Breast epithelium (tissue), 4 donors: ENCODE results near the gene RANBP17. TPM values are rescaled to one million over a fixed set of nuclear protein-coding genes. Genes with fewer than 3 reads are reported as not detected.

ENCODE experiments used
- DNase-seq, 2 donors: peaks; one replicate each; pipeline ENCODE4 v3.0.0-alpha.2; 2019; ENCODE audit warnings: low spot score in 2 of 2
- H3K27ac ChIP-seq, 2 donors: fragments of 200-600 bp; sonication (generic) in 1 of 2; one replicate each; pipeline ENCODE4 v1.5.1; 2016 to 2019; ENCODE audit warnings: mild to moderate bottlenecking in 1 of 2
- H3K27me3 ChIP-seq, 2 donors: fragments of 200-600 bp; sonication (generic) in 1 of 2; one replicate each; pipeline versions ENCODE4 v1.5.1 to v1.6.0; 2017 to 2019; ENCODE audit warnings: control low read depth in 1 of 2, mild to moderate bottlenecking in 1 of 2
- H3K36me3 ChIP-seq: fragments of 200-600 bp; one replicate; pipeline ENCODE4 v1.5.1; 2019
- H3K4me1 ChIP-seq, 2 donors: fragments of 200-600 bp; sonication (generic); one replicate each; pipeline ENCODE4 v1.5.1; 2016 to 2019; ENCODE audit warnings: control low read depth in 1 of 2
- H3K4me3 ChIP-seq, 3 donors: fragments of 200-600 bp; sonication (generic); 1 replicate in 2 of 3; 2 replicates in 1 of 3; pipeline ENCODE4 v1.5.1; 2016 to 2019; ENCODE audit warnings: mild to moderate bottlenecking in 3 of 3, moderate library complexity in 2 of 3
- H3K9me3 ChIP-seq, 2 donors: fragments of 200-600 bp; sonication (generic) in 1 of 2; one replicate each; pipeline ENCODE4 v1.5.1; 2016 to 2019; ENCODE audit warnings: control low read depth in 1 of 2
- CTCF ChIP-seq, 3 donors: fragments of 450-650 bp; IDR thresholded peaks; one replicate each; pipeline ENCODE4 v1.5.1; 2016 to 2017; ENCODE audit warnings: antibody characterized with exemption in 3 of 3, mild to moderate bottlenecking in 3 of 3, moderate library complexity in 3 of 3
- POLR2A ChIP-seq: fragments of 450-650 bp; IDR thresholded peaks from one replicate; pipeline ENCODE4 v1.6.1; 2016; ENCODE audit warnings: antibody characterized with exemption, mild to moderate bottlenecking, moderate library complexity
- POLR2AphosphoS5 ChIP-seq, 3 donors: sonication (generic); formaldehyde crosslinking; IDR thresholded peaks; one replicate each; pipeline ENCODE4 v1.6.1; 2017; ENCODE audit warnings: antibody characterized with exemption in 3 of 3
- intact Hi-C: fragments of 100-400 bp; cut with DNase I; formaldehyde crosslinking; loops from one replicate; pipeline ENCODE4 v1.15.1; 2023; ENCODE audit warnings: low total_unique reads
- total RNA-seq, 3 donors: library from RNA; depleted of rRNA; stranded (reverse); fragments of >200 nt; gene quantifications; one replicate each; pipeline ENCODE4 v1.1.0, GENCODE V29; 2016

RANBP17 gene
- total RNA-seq, 3 donors from 2014 or later, result 6.9 to 28.4 (median 13.4) TPM

- Histone ChIP-seq H3K36me3 (no peaks in the 10 kb centered on the region), H3K4me1 (no peaks in the 10 kb centered on the region), H3K27me3 (no peaks in the 10 kb centered on the region), H3K27ac (no peak overlapping the region), H3K9me3 (no peaks in the 10 kb centered on the region), H3K4me3 (no peak overlapping the region)
- TF ChIP-seq POLR2AphosphoS5 (IDR thresholded peaks at IDR 0.05), result no peak
- no peak for TF ChIP-seq CTCF (IDR thresholded peaks at IDR 0.05)
- no peak for TF ChIP-seq POLR2A
- intact Hi-C loops, result no loop called here
- DNase-seq, result no peak
Observed at GRCh38 chr5:170880084-170880483, 18.3 kb downstream of the RANBP17 start.

- Histone ChIP-seq H3K27me3 (no peaks in the 10 kb centered on the region), H3K4me3 (no peak overlapping the region), H3K4me1 (no peaks in the 10 kb centered on the region), H3K9me3 (no peaks in the 10 kb centered on the region), H3K27ac (no peak overlapping the region), H3K36me3 (no peaks in the 10 kb centered on the region)
- TF ChIP-seq POLR2AphosphoS5 (IDR thresholded peaks at IDR 0.05) (no peak), POLR2A (no peak), CTCF (IDR thresholded peaks at IDR 0.05) (no peak)
- intact Hi-C loops, result no loop called here
- no peak for DNase-seq
Observed at GRCh38 chr5:170882345-170882744, 20.5 kb downstream of the RANBP17 start.

- no peaks in the 10 kb centered on the region for H3K9me3 ChIP-seq
- H3K36me3 ChIP-seq, result no peaks in the 10 kb centered on the region
- H3K27me3 ChIP-seq, result no peaks in the 10 kb centered on the region
- H3K4me3 ChIP-seq, result no peak overlapping the region
- intact Hi-C loops, result no loop called here
- H3K4me1 ChIP-seq, result no peaks in the 10 kb centered on the region
- H3K27ac ChIP-seq, result no peak overlapping the region
- no peak for DNase-seq
- TF ChIP-seq CTCF (IDR thresholded peaks at IDR 0.05) (no peak), POLR2AphosphoS5 (IDR thresholded peaks at IDR 0.05) (no peak), POLR2A (no peak)
Observed at GRCh38 chr5:170885256-170885655, 23.4 kb downstream of the RANBP17 start.

GRCh38 chr5:170885809-170886208 lies 24.0 kb downstream of the RANBP17 start:
- no peaks in the 10 kb centered on the region for H3K36me3 ChIP-seq
- no peak overlapping the region for H3K4me3 ChIP-seq
- no peaks in the 10 kb centered on the region for H3K4me1 ChIP-seq
- intact Hi-C loops, result no loop called here
- H3K9me3 ChIP-seq, result no peaks in the 10 kb centered on the region
- no peak overlapping the region for H3K27ac ChIP-seq
- no peak for TF ChIP-seq POLR2AphosphoS5 (IDR thresholded peaks at IDR 0.05)
- TF ChIP-seq CTCF (IDR thresholded peaks at IDR 0.05), result no peak
- TF ChIP-seq POLR2A, result no peak
- no peaks in the 10 kb centered on the region for H3K27me3 ChIP-seq
- no peak for DNase-seq

- Histone ChIP-seq H3K27me3 (no peaks in the 10 kb centered on the region), H3K36me3 (no peaks in the 10 kb centered on the region), H3K9me3 (no peaks in the 10 kb centered on the region), H3K27ac (no peak overlapping the region), H3K4me1 (no peaks in the 10 kb centered on the region), H3K4me3 (no peak overlapping the region)
- DNase-seq, result no peak
- no peak for TF ChIP-seq CTCF (IDR thresholded peaks at IDR 0.05)
- no peak for TF ChIP-seq POLR2AphosphoS5 (IDR thresholded peaks at IDR 0.05)
- TF ChIP-seq POLR2A, result no peak
- intact Hi-C loops, result no loop called here
Observed at GRCh38 chr5:170886210-170886894, 24.5 kb downstream of the RANBP17 start.
